Activated T-helper 1 cell treated with anti-CD3 and anti-CD28 coated beads, Interleukin-2, amount 50 U/mL, for 16 hours (primary cell): Measurements from ENCODE around the gene GBGT1.

Experiments
- DNase-seq, 2 donors: peaks; one replicate each; pipeline ENCODE4 v3.0.0-alpha.2; 2020; ENCODE audit warnings: low read depth in 1 of 2, low spot score in 1 of 2

The GBGT1 gene

GRCh38 chr9:133129001-133129795 lies 34.5 kb downstream of the GBGT1 start:
- no peak for DNase-seq

DNA sequence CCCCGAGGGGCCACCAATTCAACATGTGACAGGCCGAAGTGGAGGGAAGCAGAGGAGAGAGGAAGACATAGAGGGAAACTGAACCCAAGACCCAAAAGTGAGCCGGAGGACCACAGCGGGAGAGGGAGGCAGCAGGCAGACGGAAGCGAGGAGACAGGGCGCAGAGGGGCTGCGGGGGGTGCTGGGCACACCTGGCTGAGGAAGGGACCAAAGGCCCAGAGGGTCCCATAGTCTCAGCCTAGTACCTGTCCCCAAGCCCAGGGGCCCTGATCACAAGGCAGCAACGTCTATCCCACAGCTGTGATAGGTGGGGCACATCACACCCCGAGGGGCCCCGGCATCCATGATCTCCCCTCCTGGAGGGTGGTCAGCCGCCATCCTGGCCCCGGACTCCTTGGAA lies 35.6 kb downstream of the GBGT1 start:
- no peak for DNase-seq

GRCh38 chr9:133127340-133127981 lies 36.3 kb downstream of the GBGT1 start:
- DNase-seq: peak in 1 of 2 donors; percentile 38

DNA sequence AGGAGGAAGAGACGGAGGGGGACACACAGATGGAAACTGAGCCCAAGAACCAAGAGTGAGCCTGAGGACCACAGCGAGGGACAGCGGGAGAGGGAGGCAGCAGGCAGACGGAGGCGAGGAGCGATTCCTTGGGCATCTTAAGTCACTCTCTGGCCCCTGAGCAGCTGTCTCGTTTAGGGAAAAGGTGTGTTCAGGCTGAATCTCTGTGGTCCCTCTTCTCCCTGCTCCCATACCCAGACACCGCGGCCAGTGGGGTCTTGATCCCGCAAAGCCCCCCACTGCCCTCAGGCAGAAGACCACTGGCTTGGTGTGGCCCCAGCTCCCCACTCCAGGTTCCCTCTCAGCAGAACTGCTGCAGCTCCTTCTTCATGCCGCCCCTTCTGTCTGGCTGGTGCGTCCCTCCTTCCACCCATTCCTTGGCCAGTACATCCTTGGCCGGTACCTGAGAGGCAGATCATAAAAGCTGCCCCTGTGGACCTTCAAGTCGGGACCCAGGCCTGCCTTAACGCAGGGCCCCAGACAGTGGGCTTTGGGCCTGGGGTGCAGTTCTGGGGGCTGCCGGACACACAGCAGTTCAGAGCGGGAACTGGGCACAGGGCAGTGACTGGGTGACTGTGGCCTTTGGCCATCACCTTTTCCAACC lies 36.9 kb downstream of the GBGT1 start:
- DNase-seq: no peak

DNA sequence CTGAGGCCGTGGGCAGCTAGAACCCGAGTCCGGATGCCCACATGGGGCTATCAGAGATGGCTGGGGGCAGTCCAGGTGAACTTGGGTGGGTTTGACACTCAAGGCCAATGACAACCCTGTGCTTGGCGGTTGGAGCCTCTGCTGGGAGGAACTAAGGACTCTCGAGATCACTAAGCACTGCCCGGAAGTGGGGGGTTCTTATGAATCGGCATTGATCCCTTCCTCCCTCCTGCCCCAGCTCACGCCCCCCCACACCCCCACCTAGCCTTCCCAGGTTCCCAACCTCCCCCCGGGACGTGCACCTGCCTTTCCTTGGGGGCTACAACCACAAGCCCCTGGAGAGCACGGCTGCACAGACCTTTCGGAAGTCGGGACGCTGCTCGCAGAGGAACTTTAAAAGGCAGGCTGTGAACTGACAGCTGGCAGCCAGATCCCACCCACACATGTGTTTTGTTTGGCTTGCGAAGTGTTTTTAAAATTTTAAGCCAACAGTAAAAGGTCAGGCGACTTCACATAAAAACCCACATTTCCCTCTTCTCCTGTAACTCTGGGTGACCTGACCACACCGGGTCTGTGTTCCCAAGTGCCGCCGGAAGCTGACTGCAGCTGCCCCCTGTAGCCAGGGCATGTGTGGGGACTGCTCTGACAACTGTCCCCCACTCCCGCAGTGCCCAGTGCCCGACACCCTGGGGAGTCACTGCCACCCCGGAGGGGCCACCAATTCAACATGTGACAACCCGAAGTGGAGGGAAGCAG lies 37.6 kb downstream of the GBGT1 start:
- DNase-seq: no peak

- DNase-seq: no peak
Observed at GRCh38 chr9:133124907-133125275, 38.8 kb downstream of the GBGT1 start.

DNA sequence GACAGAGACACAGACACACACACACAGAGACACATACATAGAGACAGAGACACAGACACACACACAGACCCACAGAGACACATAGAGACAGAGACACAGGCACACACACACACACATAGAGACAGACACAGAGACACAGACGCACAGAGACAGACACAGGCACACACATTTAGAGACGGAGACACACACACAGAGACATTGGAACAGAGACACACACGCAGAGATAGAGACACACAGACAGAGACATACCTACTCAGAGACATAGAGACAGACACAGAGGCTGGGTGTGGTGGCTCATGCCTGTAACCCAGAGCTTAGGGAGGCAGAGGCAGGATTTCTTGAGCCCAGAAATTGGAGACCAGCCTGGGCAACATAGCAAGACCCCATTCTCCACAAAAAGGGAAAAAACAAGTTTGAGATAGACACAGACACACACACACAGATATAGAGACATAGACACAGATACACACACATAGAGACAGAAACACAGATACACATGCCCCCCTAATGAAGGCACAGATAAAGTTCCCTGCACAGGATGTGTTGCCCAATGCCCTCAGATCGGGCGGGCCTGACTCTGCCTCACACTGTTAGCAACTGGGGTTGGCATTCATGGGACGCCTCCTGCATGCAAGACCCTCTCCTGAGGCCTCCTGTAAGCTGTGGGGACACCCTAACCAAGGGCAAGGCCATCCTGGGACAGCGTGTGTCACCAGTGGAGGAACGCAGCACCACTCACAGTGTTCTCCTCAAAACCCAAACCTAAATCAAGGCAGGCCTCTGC lies 39.4 kb downstream of the GBGT1 start:
- no peak for DNase-seq

DNA sequence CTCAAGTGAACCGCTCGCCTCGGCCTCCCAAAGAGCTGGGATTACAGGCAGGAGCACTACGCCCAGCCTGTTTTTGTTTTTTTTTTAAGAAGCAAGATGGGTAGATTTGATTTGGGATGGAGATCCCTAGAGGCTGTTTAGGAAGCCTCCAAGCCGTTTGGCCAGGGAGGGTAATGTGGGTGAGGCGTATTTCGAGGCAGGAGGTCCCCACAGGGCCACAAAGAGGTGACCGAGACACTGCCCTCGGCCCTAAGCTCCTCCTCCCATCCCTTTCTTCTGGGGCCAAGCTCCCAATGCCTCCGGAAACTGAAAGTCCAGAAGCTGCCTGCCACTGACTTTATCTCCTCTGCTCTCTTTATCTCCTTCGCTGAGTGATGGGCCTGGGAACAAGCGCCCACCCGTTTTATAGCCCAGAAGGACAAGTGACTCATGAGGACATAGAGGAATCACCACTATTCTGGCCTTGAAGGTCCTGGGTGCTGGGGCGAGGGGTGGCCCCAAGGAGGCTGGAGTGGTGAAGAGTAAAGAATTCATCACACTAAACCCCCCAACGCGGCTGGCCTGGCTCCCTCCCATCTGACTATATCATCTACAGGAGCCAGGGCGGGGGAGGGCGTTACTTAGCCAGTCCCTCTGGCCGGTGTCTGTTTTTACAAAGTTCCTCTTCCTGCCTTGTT lies 40.6 kb downstream of the GBGT1 start:
- DNase-seq: no peak

DNA sequence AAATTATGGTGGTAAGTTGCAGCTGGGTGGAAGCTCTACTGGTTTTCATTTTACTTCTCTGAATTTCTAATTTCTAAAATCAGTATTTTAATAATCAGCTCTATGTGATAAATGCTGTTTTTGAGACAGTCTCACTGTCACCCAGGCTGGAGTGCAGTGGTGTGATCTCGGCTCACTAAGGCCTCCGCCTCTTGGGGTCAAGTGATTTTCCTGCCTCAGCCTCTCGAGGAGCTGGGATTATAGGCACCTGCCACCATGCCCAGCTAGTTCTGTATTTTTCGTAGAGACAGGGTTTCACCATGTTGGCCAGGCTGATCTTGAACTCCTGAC lies 41.1 kb downstream of the GBGT1 start:
- DNase-seq: no peak

DNA sequence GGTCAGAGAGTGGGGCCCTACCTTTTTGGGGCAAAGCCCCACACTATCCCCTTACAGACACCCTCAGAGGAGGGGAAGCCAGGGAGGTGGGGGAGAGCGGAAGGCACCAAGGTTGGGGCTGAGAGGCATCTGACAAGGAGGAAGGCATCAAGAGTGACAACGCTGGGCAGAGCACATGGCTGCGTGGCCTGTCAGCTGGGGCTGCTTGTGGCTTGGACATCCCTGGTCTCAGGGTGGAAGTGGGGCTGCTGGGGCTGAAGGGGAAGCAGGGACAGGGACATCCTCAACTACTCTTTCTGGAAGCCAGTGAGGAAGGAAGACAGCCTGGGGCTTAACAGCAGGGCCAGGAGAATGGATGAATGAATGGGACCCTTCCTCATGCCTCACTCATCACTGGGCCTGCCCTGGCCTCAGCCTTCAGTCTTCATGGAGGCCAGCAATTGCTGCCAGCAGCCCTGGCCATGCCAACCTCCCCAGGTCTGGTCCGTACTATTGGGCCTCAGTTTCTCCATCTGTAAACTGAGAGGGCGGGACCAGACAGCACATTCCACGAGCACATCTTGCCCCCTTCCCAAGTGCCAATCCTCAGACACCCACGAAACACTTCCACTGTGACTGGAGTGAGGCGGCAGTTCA lies 41.7 kb downstream of the GBGT1 start:
- no peak for DNase-seq

DNA sequence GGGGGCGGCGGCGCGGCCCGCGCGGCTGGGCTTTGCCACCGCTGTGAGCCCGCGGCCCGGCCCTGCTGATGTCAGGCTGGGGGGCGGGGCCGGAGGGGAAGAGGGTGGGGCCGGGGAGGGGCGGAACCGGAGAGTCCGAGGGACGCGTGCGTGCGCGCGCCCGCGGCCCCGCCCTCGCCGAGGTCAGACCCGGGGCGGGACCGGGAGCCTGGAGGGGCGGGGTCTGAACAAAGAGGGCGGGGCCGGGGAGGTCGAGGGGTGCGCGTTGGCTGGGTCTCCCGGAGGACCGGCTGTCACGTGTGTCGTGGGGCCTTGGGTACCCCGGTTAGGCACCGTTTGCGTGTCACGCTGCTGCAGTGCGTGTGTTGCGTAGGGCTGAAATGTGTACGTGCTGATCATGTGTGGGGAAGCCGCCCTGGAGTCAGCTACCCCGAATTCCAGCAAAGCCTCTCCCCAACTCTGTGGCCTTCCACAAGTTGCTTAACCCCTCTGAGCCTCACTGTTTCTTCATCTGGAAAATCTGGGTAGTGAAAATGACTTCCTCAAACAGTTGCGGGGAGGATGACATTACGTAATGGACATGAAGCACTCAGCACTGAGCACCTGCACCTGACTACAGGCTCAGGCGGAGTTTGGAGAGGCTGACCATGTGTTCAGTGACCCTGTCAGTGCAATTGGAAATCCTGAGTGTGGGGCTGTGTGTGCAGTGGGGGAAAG lies 42.4 kb downstream of the GBGT1 start, which contains the start of gene RALGDS:
TSS of gene RALGDS (minus strand) at position 43 of the 717 bp plus-strand sequence. CDS start 86 bp downstream, outside the sequence.
- DNase-seq: peak; percentile 81 to 88

DNA sequence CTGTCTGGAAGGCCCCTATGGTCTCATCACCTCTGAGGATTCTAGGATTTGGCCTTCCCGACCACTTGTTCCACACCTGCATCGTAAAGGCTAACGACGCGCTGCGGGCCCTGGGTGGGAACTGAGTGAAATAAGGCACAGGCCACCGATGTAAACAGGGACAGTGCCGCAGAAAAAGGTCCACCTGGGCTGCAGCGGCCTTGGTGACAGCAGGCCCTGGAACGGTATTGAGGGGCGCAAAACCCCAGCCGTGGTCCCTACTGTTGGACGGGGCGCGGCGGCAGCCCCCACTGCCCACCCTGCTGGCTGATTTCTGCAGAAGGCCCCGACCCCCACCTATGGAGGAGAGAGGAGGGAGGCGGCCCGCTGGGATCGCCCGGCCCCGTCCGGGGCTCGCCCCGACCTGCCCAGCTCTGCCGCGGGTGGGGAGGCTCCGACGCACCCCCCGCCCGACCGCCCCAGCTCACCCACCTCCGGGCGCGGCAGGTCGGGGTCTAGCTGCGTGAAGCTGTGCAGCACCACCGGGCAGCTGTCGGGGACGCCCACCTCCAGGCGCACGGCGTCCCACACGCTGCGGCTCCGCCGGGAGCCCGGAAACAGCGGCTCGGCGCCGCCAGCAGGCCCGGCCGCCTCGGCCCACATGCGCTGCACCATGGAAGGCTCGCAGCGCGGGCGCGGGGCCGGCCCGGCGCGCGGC lies 43.1 kb downstream of the GBGT1 start:
- DNase-seq: no peak

GRCh38 chr9:133119846-133120500 lies 43.7 kb downstream of the GBGT1 start:
- no peak for DNase-seq

GRCh38 chr9:133119103-133119845 lies 44.4 kb downstream of the GBGT1 start:
- DNase-seq: no peak

GRCh38 chr9:133118568-133118967 lies 45.1 kb downstream of the GBGT1 start:
- no peak for DNase-seq

DNA sequence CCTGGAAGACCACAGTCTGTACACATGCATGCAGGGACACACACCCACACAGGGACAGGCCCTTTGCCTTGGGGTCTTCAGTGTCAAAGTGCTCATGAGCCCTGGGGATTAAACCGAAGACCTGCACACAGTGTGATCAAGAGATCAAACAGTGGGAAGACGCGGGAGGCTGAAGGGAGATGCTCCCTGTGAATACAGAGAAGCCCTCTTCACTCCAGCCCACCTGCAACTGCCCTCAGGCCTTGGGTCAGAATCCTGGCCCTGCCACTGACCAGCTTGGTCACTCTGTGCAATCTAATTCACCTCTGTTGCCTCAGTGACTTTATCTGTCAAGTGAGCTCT lies 45.6 kb downstream of the GBGT1 start:
- DNase-seq: no peak
